ENCODE data around the gene PDK1. TPM values are rescaled to one million over a fixed set of nuclear protein-coding genes. Genes with fewer than 3 reads are reported as not detected.

Gene PDK1
- polyA plus RNA-seq, 3 donors, result 5.4 to 10.3 (median 9.7) TPM

DNA sequence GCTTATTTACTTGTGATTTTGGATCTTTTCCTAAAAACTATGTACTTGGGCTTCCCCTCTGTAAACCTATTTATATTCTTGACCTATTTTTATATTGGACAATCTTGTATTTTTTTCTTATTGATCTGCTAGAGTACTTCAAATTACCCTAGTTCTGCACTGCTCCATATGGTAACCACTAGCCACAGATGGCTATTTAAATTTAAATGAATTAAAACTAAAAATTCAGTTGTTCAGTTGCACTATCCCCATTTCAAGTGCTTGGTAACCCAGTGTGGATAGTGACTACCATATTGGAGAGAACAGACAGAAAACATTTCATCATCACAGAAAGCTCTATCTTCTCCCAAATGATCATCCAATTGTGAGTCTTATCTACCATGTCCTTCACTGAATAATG, 74.3 kb downstream of the PDK1 start:
- Mint-ChIP-seq H3K4me3 (no peak overlapping the region), H3K9me3 (peaks cover 0 to 5% (median 0%) of the 10 kb centered on the region in 7 donors), H3K36me3 (peaks cover 2 to 6% of the 10 kb centered on the region in 2 donors), H3K4me1 (no peaks in the 10 kb centered on the region), H3K27ac (no peak overlapping the region), H3K27me3 (ENCODE audit: low read depth in 3 of 3) (no peaks in the 10 kb centered on the region)
- Histone ChIP-seq H3K4me2 (replicated peaks; ENCODE audit: extremely low read depth, low read length, poor library complexity, severe bottlenecking) (no peak overlapping the region), H3K79me2 (ENCODE audit: insufficient read depth, low read length) (no peaks in the 10 kb centered on the region), H3K27me3 (ENCODE audit: control insufficient read depth in 2 of 2, insufficient read depth in 2 of 2, low read length in 2 of 2) (no peaks in the 10 kb centered on the region), H3K4me3 (replicated peaks in 1 of 3; ENCODE audit: low read depth in 2 of 3, low read length in 3 of 3) (no peak overlapping the region), H3K4me1 (ENCODE audit: control insufficient read depth in 1 of 2, insufficient read depth in 2 of 2, low read length in 2 of 2) (no peaks in the 10 kb centered on the region), H4K20me1 (ENCODE audit: insufficient read depth, low read length) (no peaks in the 10 kb centered on the region), H2AFZ (ENCODE audit: insufficient read depth, low read depth, low read length, poor library complexity, severe bottlenecking) (no peak overlapping the region), H3K9ac (ENCODE audit: insufficient read depth, low read length, poor library complexity, severe bottlenecking) (no peak overlapping the region), H3K9me3 (replicated peaks in 1 of 2; ENCODE audit: control insufficient read depth in 1 of 2, insufficient read depth in 1 of 2, low read length in 2 of 2) (no peaks in the 10 kb centered on the region), H3K27ac (ENCODE audit: low read depth in 1 of 2, low read length in 2 of 2) (no peak overlapping the region), H3K36me3 (replicated peaks in 1 of 2; ENCODE audit: control insufficient read depth in 1 of 2, insufficient read depth in 2 of 2, low read length in 2 of 2) (no peaks in the 10 kb centered on the region)
- intact Hi-C loops (cut with micrococcal nuclease), result no loop called here
- TF ChIP-seq, protein P1, sequence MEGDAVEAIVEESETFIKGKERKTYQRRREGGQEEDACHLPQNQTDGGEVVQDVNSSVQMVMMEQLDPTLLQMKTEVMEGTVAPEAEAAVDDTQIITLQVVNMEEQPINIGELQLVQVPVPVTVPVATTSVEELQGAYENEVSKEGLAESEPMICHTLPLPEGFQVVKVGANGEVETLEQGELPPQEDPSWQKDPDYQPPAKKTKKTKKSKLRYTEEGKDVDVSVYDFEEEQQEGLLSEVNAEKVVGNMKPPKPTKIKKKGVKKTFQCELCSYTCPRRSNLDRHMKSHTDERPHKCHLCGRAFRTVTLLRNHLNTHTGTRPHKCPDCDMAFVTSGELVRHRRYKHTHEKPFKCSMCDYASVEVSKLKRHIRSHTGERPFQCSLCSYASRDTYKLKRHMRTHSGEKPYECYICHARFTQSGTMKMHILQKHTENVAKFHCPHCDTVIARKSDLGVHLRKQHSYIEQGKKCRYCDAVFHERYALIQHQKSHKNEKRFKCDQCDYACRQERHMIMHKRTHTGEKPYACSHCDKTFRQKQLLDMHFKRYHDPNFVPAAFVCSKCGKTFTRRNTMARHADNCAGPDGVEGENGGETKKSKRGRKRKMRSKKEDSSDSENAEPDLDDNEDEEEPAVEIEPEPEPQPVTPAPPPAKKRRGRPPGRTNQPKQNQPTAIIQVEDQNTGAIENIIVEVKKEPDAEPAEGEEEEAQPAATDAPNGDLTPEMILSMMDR (IDR thresholded peaks at IDR 0.05), result no peak
- no peak for DNase-seq

GRCh38 chr2:172634477-172634876, 78.6 kb downstream of the PDK1 start:
- H3K9me3 ChIP-seq (replicated peaks in 1 of 2; ENCODE audit: control insufficient read depth in 1 of 2, insufficient read depth in 1 of 2, low read length in 2 of 2), result no peaks in the 10 kb centered on the region
- H3K4me1 ChIP-seq (ENCODE audit: control insufficient read depth in 1 of 2, insufficient read depth in 2 of 2, low read length in 2 of 2), result no peaks in the 10 kb centered on the region
- no peak for DNase-seq
- TF ChIP-seq, protein P1 (IDR thresholded peaks at IDR 0.05), result no peak
- H2AFZ ChIP-seq (ENCODE audit: insufficient read depth, low read depth, low read length, poor library complexity, severe bottlenecking), result no peak overlapping the region
- H3K4me3 Mint-ChIP-seq, result no peak overlapping the region
- no peaks in the 10 kb centered on the region for H4K20me1 ChIP-seq (ENCODE audit: insufficient read depth, low read length)
- H3K36me3 ChIP-seq (replicated peaks in 1 of 2; ENCODE audit: control insufficient read depth in 1 of 2, insufficient read depth in 2 of 2, low read length in 2 of 2), result no peaks in the 10 kb centered on the region
- H3K9ac ChIP-seq (ENCODE audit: insufficient read depth, low read length, poor library complexity, severe bottlenecking), result no peak overlapping the region
- peaks cover 0 to 5% (median 0%) of the 10 kb centered on the region in 7 donors for H3K9me3 Mint-ChIP-seq
- intact Hi-C loops (cut with micrococcal nuclease), result no loop called here
- H3K27ac Mint-ChIP-seq, result no peak overlapping the region
- no peaks in the 10 kb centered on the region for H3K27me3 ChIP-seq (ENCODE audit: control insufficient read depth in 2 of 2, insufficient read depth in 2 of 2, low read length in 2 of 2)
- H3K27me3 Mint-ChIP-seq (ENCODE audit: low read depth in 3 of 3), result peaks cover 0 to 4% (median 3%) of the 10 kb centered on the region in 3 donors
- H3K4me2 ChIP-seq (replicated peaks; ENCODE audit: extremely low read depth, low read length, poor library complexity, severe bottlenecking), result no peak overlapping the region
- no peak overlapping the region for H3K27ac ChIP-seq (ENCODE audit: low read depth in 1 of 2, low read length in 2 of 2)
- H3K4me1 Mint-ChIP-seq, result no peaks in the 10 kb centered on the region
- no peak overlapping the region for H3K4me3 ChIP-seq (replicated peaks in 1 of 3; ENCODE audit: low read depth in 2 of 3, low read length in 3 of 3)
- WGBS (ENCODE audit: insufficient coverage), result no CpG with 5 or more reads among the region's 3 CpGs
- H3K79me2 ChIP-seq (ENCODE audit: insufficient read depth, low read length), result no peaks in the 10 kb centered on the region
- H3K36me3 Mint-ChIP-seq, result peaks cover 0 to 2% of the 10 kb centered on the region in 2 donors

All from CD14-positive monocyte (primary cell).